Right atrium auricular region (tissue), 2 donors: ENCODE data around the gene DNAJB1. TPM values are rescaled to one million over a fixed set of nuclear protein-coding genes. Genes with fewer than 3 reads are reported as not detected.

ENCODE experiments used
- DNase-seq: peaks from one replicate; pipeline ENCODE4 v3.0.0-alpha.2; 2019; ENCODE audit warnings: low spot score
- H3K27ac ChIP-seq, 2 donors: fragments of 200-600 bp; sonication (generic); 1 replicate in 1 of 2; 2 replicates in 1 of 2; pipeline ENCODE4 v1.5.1; 2016 to 2019
- H3K27me3 ChIP-seq, 2 donors: fragments of 200-600 bp; sonication (generic); one replicate each; pipeline versions ENCODE4 v1.5.1 to v1.6.0; 2017 to 2019
- H3K36me3 ChIP-seq: fragments of 200-600 bp; sonication (generic); one replicate; pipeline ENCODE4 v1.5.1; 2016
- H3K4me1 ChIP-seq, 2 donors: fragments of 200-600 bp; sonication (generic); one replicate each; pipeline versions ENCODE4 v1.5.1 to v1.6.0; 2017 to 2019
- H3K4me3 ChIP-seq, 2 donors: fragments of 200-600 bp; sonication (generic); 1 replicate in 1 of 2; 2 replicates in 1 of 2; pipeline ENCODE4 v1.5.1; 2017 to 2019; ENCODE audit warnings: mild to moderate bottlenecking in 1 of 2, moderate library complexity in 1 of 2
- H3K9me3 ChIP-seq, 2 donors: fragments of 200-600 bp; sonication (generic); one replicate each; pipeline ENCODE4 v1.5.1; 2019
- total RNA-seq, 2 donors: library from RNA; depleted of rRNA; stranded (reverse); fragments of >200 nt; gene quantifications; one replicate each; pipeline ENCODE4 v1.1.0, GENCODE V29; 2016
- TF ChIP-seq, protein P1 (sequence below), 2 donors: fragments of 200-600 bp; sonication (generic); IDR thresholded peaks; one replicate each; pipeline ENCODE4 v1.5.1; 2019; ENCODE audit warnings: antibody characterized with exemption in 2 of 2

Gene DNAJB1
- total RNA-seq, 2 donors from 2014 or later, result 36.5 to 52.9 TPM

DNA sequence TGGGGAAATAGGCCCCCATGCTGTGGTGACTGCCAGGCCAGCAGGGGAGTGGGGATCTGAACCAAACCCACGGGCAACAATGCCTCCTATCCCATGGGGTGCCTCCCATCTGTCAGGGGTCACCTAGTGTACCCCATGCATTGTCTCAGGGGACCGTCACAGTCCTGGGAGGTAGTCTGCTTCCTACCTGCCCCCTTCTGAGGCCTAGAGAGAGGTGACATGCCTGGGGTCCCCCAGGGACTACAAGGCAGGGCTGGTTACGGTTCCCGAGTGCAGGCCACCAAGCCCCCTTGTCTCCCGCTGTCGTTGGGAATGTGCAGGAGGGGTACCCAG lies 42.5 kb upstream of the DNAJB1 start:
- TF ChIP-seq, protein P1, sequence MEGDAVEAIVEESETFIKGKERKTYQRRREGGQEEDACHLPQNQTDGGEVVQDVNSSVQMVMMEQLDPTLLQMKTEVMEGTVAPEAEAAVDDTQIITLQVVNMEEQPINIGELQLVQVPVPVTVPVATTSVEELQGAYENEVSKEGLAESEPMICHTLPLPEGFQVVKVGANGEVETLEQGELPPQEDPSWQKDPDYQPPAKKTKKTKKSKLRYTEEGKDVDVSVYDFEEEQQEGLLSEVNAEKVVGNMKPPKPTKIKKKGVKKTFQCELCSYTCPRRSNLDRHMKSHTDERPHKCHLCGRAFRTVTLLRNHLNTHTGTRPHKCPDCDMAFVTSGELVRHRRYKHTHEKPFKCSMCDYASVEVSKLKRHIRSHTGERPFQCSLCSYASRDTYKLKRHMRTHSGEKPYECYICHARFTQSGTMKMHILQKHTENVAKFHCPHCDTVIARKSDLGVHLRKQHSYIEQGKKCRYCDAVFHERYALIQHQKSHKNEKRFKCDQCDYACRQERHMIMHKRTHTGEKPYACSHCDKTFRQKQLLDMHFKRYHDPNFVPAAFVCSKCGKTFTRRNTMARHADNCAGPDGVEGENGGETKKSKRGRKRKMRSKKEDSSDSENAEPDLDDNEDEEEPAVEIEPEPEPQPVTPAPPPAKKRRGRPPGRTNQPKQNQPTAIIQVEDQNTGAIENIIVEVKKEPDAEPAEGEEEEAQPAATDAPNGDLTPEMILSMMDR (IDR thresholded peaks at IDR 0.05), result no peak
- DNase-seq, result no peak
- H3K27me3 ChIP-seq, result no peaks in the 10 kb centered on the region
- no peaks in the 10 kb centered on the region for H3K9me3 ChIP-seq
- H3K4me1 ChIP-seq, result peaks cover 0 to 69% of the 10 kb centered on the region in 2 donors
- no peak overlapping the region for H3K4me3 ChIP-seq
- H3K27ac ChIP-seq, result peak overlapping the region; percentile 91 to 95
- H3K36me3 ChIP-seq, result peaks cover 8% of the 10 kb centered on the region

- Histone ChIP-seq H3K4me3 (no peak overlapping the region), H3K36me3 (peaks cover 2% of the 10 kb centered on the region), H3K27me3 (no peaks in the 10 kb centered on the region), H3K27ac (peak overlapping the region; percentile 91 to 95), H3K4me1 (peaks cover 0 to 69% of the 10 kb centered on the region in 2 donors), H3K9me3 (no peaks in the 10 kb centered on the region)
- TF ChIP-seq, protein P1 (IDR thresholded peaks at IDR 0.05), result no peak
- no peak for DNase-seq
Measured at GRCh38 chr19:14559916-14560775, 41.9 kb upstream of the DNAJB1 start.

DNA sequence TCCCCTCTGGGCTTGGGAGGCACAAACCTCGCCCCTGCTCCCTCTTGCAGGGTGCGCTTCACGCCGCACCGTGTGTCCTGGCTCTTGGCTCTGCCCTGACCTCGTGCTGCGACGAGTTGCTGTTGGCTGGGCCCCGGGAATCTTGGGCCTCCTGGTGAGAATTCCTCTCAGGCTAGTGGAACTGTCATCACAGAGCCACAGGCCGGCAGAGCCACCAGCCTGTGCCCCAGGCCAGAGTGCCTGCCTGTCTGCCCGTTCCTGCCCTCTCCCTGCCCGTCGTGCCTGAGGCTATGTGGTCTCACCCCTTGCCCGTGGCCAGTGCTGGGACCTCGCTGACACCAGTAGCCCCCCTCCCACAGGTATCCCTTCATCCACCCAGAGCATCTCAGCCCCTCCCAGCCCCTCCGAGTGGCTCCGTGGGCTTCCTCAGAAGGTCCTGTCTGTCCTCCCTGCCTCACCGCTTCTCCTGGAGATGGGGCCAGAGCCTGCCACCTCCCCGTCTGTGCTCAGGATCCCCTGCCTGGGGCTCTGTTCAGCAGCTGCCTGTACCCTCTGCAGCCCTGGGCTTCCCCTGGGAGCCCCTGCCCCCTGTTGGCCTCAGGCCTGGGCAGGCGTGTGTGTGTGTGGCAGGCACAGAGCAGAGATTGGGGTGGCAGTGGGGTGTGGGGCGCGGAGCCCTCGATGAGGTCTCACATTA lies 40.3 kb upstream of the DNAJB1 start:
- TF ChIP-seq, protein P1 (IDR thresholded peaks at IDR 0.05), result no peak
- Histone ChIP-seq H3K9me3 (no peaks in the 10 kb centered on the region), H3K4me3 (no peak overlapping the region), H3K27ac (peak overlapping the region; percentile 22 to 91), H3K36me3 (no peaks in the 10 kb centered on the region), H3K4me1 (peaks cover 0 to 65% of the 10 kb centered on the region in 2 donors), H3K27me3 (no peaks in the 10 kb centered on the region)
- no peak for DNase-seq

DNA sequence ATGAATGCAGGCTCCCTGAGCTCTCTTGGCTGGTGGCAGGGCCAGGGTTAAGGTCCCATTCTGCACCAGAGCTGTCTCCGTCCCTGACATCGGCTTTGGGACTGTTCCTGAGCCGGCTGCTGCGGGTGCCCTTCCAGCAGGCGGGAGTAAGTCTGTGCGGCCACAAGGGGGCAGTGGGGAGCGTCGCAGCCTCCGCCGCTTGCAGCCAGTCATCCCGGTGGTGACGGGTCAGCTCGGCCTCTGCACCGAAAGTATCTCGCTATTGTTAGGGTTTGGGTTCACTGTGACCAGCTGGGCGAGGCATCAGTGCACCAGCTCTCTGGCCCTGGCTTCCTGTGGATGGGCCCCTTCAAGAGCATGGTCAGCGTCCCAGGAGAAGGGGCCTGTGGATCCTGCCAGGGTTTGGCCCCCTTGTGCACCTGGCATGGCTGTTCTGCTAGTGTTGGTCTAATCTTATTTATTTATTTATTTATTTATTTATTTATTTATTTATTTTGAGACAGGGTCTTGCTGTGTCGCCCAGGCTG lies 38.5 kb upstream of the DNAJB1 start:
- peak overlapping the region in 1 of 2 donors; percentile 21 for H3K27ac ChIP-seq
- no peaks in the 10 kb centered on the region for H3K36me3 ChIP-seq
- no peaks in the 10 kb centered on the region for H3K9me3 ChIP-seq
- DNase-seq, result peak; percentile 67
- peaks cover 0 to 48% of the 10 kb centered on the region in 2 donors for H3K4me1 ChIP-seq
- no peaks in the 10 kb centered on the region for H3K27me3 ChIP-seq
- peak overlapping the region in 1 of 2 donors; percentile 18 for H3K4me3 ChIP-seq
- TF ChIP-seq, protein P1 (IDR thresholded peaks at IDR 0.05), result peak; percentile 96 to 98

GRCh38 chr19:14555918-14556661 lies 37.9 kb upstream of the DNAJB1 start:
- H3K4me3 ChIP-seq, result peak overlapping the region in 1 of 2 donors; percentile 18
- H3K4me1 ChIP-seq, result peaks cover 0 to 48% of the 10 kb centered on the region in 2 donors
- TF ChIP-seq, protein P1 (IDR thresholded peaks at IDR 0.05), result no peak
- H3K27me3 ChIP-seq, result no peaks in the 10 kb centered on the region
- no peak for DNase-seq
- H3K9me3 ChIP-seq, result no peaks in the 10 kb centered on the region
- H3K36me3 ChIP-seq, result no peaks in the 10 kb centered on the region
- H3K27ac ChIP-seq, result no peak overlapping the region
